Astrocyte (in vitro differentiated cells and primary cell): ENCODE results near the gene LEO1. TPM values are rescaled to one million over a fixed set of nuclear protein-coding genes. Genes with fewer than 3 reads are reported as not detected.

Experiments
- DNase-seq: peaks from one replicate; pipeline ENCODE4 v3.0.0-alpha.2; 2010; ENCODE audit warnings: low read depth
- FAIRE-seq: peaks from 2 replicates; lab custom pipeline; 2011; peaks lifted over from hg19 to GRCh38; lab: Jason Lieb, UNC
- H2AFZ ChIP-seq: 2 replicates; pipeline ENCODE4 v1.6.0; 2012; ENCODE audit warnings: low read depth, low read length, inconsistent platforms
- H3K27ac ChIP-seq: 2 replicates; pipeline ENCODE4 v1.5.1; 2011; ENCODE audit warnings: low read depth, low read length, inconsistent platforms
- H3K27me3 ChIP-seq: 2 replicates; pipeline ENCODE4 v1.6.0; 2011; ENCODE audit warnings: low read length, inconsistent platforms; ENCODE audit not compliant: insufficient read depth
- H3K36me3 ChIP-seq: 2 replicates; pipeline ENCODE4 v1.5.1; 2011; ENCODE audit warnings: low read length, inconsistent platforms; ENCODE audit not compliant: insufficient read depth
- H3K4me1 ChIP-seq: 2 replicates; pipeline ENCODE4 v1.5.1; 2011; ENCODE audit warnings: low read length, inconsistent platforms; ENCODE audit not compliant: insufficient read depth
- H3K4me2 ChIP-seq: 2 replicates; pipeline ENCODE4 v1.6.0; 2012; ENCODE audit warnings: low read length, inconsistent platforms
- H3K4me3 ChIP-seq: 2 replicates; pipeline ENCODE4 v1.5.1; 2011; ENCODE audit warnings: low read depth, mild to moderate bottlenecking, low read length, inconsistent platforms; ENCODE audit not compliant: insufficient read depth
- H3K79me2 ChIP-seq: 2 replicates; pipeline ENCODE4 v1.6.0; 2012; ENCODE audit warnings: mild to moderate bottlenecking, low read length, inconsistent platforms; ENCODE audit not compliant: insufficient read depth
- H3K9ac ChIP-seq: 2 replicates; pipeline ENCODE4 v1.6.0; 2012; ENCODE audit warnings: mild to moderate bottlenecking, low read length, inconsistent platforms
- H3K9me3 ChIP-seq: 2 replicates; pipeline ENCODE4 v1.5.1; 2012; ENCODE audit warnings: low read depth, mild to moderate bottlenecking, low read length, inconsistent platforms; ENCODE audit not compliant: insufficient read depth
- H4K20me1 ChIP-seq: 2 replicates; pipeline ENCODE4 v1.6.0; 2012; ENCODE audit warnings: low read length, inconsistent platforms; ENCODE audit not compliant: insufficient read depth
- H3K27ac Mint-ChIP-seq: one replicate; pipeline ENCODE4 v1.8.0; 2021; ENCODE audit warnings: mild to moderate bottlenecking, mixed read lengths; ENCODE audit not compliant: unreplicated experiment
- H3K27me3 Mint-ChIP-seq: one replicate; pipeline ENCODE4 v1.8.0; 2021; ENCODE audit warnings: low read depth, mixed read lengths; ENCODE audit not compliant: unreplicated experiment
- H3K36me3 Mint-ChIP-seq: one replicate; pipeline ENCODE4 v1.8.0; 2021; ENCODE audit warnings: low read depth, mixed read lengths; ENCODE audit not compliant: unreplicated experiment
- H3K4me1 Mint-ChIP-seq: one replicate; pipeline ENCODE4 v1.8.0; 2021; ENCODE audit warnings: low read depth, mixed read lengths; ENCODE audit not compliant: unreplicated experiment
- H3K4me3 Mint-ChIP-seq: one replicate; pipeline ENCODE4 v1.8.0; 2021; ENCODE audit warnings: mild to moderate bottlenecking, moderate library complexity, mixed read lengths; ENCODE audit not compliant: unreplicated experiment
- H3K9me3 Mint-ChIP-seq: one replicate; pipeline ENCODE4 v1.8.0; 2021; ENCODE audit warnings: mild to moderate bottlenecking, mixed read lengths; ENCODE audit not compliant: unreplicated experiment
- CTCF ChIP-seq: IDR thresholded peaks from 2 replicates; pipeline ENCODE4 v1.5.1; 2011; ENCODE audit warnings: low read depth, mild to moderate bottlenecking, inconsistent platforms, low read length, moderate library complexity; ENCODE audit not compliant: insufficient read depth
- EZH2 ChIP-seq: IDR thresholded peaks from 2 replicates; pipeline ENCODE4 v1.6.1; 2012; ENCODE audit warnings: mild to moderate bottlenecking, low read length, inconsistent platforms; ENCODE audit not compliant: insufficient read depth
- total RNA-seq: library from RNA; stranded (reverse); gene quantifications from 2 replicates; pipeline ENCODE4 v1.2.1, GENCODE V29; 2021

The LEO1 gene
- total RNA-seq, 1 donor from 2014 or later = 25.5 TPM

DNA sequence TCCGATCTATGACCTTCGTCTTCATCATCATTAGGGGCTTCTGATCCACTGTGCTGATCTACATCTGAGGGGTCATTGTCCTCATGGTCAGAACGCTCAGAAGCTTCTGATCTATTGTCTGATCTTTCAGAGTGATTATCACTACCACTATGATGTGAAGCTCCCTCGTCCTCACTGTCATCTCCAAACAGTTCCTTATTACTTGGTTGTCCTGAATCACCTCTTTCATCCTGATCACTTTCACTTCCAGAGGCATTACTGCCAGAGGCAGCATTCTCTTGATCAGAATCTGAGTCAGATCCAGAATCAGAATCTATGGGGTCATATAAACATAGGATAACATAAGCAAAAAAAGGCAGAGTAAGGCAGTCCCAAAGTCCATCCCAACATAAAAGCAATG is 5.4 kb downstream of the LEO1 start:
- Mint-ChIP-seq H3K27me3 (no peaks in the 10 kb centered on the region), H3K27ac (no peak overlapping the region), H3K4me3 (no peak overlapping the region), H3K4me1 (peaks cover 7% of the 10 kb centered on the region), H3K36me3 (peaks cover 15% of the 10 kb centered on the region), H3K9me3 (peaks cover 2% of the 10 kb centered on the region)
- no peak for TF ChIP-seq CTCF
- TF ChIP-seq EZH2 = no peak
- FAIRE-seq (no peak), DNase-seq (no peak)
- no peak overlapping the region for H2AFZ ChIP-seq
- H3K9ac ChIP-seq = no peak overlapping the region
- H3K4me3 ChIP-seq = no peak overlapping the region
- H3K27me3 ChIP-seq = no peaks in the 10 kb centered on the region
- H4K20me1 ChIP-seq = peaks cover 31% of the 10 kb centered on the region
- H3K79me2 ChIP-seq = peaks cover 73% of the 10 kb centered on the region
- H3K4me2 ChIP-seq = no peak overlapping the region
- H3K9me3 ChIP-seq = no peaks in the 10 kb centered on the region
- H3K27ac ChIP-seq = no peak overlapping the region
- peaks cover 7% of the 10 kb centered on the region for H3K36me3 ChIP-seq
- peaks cover 6% of the 10 kb centered on the region for H3K4me1 ChIP-seq

DNA sequence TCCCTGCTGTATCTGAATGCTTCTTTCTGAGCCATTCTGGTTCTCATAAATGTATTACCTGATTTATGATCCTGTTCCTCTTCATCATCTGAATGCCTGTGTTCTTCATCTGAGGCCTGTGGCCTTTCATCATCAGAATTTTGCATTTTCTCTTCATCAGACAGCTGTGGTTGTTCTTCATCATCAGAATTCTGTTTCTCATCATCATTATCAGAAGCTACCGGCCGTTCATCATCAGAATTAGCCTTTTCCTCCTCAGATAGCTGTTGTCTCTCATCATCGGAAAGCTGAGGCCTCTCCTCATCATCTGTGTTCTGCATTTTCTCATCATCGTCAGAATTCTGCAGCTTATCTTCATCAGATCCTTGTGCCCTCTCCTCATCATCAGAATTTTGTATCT is 5.9 kb downstream of the LEO1 start:
- FAIRE-seq (no peak), DNase-seq (no peak)
- Mint-ChIP-seq H3K27me3 (no peaks in the 10 kb centered on the region), H3K4me3 (no peak overlapping the region), H3K4me1 (peaks cover 7% of the 10 kb centered on the region), H3K27ac (no peak overlapping the region), H3K9me3 (peaks cover 2% of the 10 kb centered on the region), H3K36me3 (peaks cover 17% of the 10 kb centered on the region)
- Histone ChIP-seq H3K4me3 (no peak overlapping the region), H2AFZ (no peak overlapping the region), H3K4me1 (peaks cover 3% of the 10 kb centered on the region), H4K20me1 (peaks cover 27% of the 10 kb centered on the region), H3K4me2 (no peak overlapping the region), H3K27ac (no peak overlapping the region), H3K36me3 (peaks cover 7% of the 10 kb centered on the region), H3K9ac (no peak overlapping the region), H3K27me3 (no peaks in the 10 kb centered on the region), H3K9me3 (no peaks in the 10 kb centered on the region), H3K79me2 (peaks cover 68% of the 10 kb centered on the region)
- TF ChIP-seq CTCF (no peak), EZH2 (no peak)

- TF ChIP-seq EZH2 (no peak), CTCF (no peak)
- Mint-ChIP-seq H3K36me3 (peaks cover 10% of the 10 kb centered on the region), H3K4me3 (no peak overlapping the region), H3K27ac (no peak overlapping the region), H3K4me1 (no peaks in the 10 kb centered on the region), H3K9me3 (no peaks in the 10 kb centered on the region), H3K27me3 (no peaks in the 10 kb centered on the region)
- no peaks in the 10 kb centered on the region for H4K20me1 ChIP-seq
- H3K27me3 ChIP-seq = no peaks in the 10 kb centered on the region
- no peak for FAIRE-seq
- H3K27ac ChIP-seq = no peak overlapping the region
- H3K4me3 ChIP-seq = no peak overlapping the region
- peaks cover 46% of the 10 kb centered on the region for H3K36me3 ChIP-seq
- no peaks in the 10 kb centered on the region for H3K4me1 ChIP-seq
- no peak overlapping the region for H3K4me2 ChIP-seq
- no peaks in the 10 kb centered on the region for H3K79me2 ChIP-seq
- no peak overlapping the region for H3K9ac ChIP-seq
- DNase-seq = no peak
- no peaks in the 10 kb centered on the region for H3K9me3 ChIP-seq
- no peak overlapping the region for H2AFZ ChIP-seq
Measured at GRCh38 chr15:51955504-51955903, 16.1 kb downstream of the LEO1 start.
